ENCODE data around the gene NDUFS6. TPM values are rescaled to one million over a fixed set of nuclear protein-coding genes. Genes with fewer than 3 reads are reported as not detected.

The NDUFS6 gene
- total RNA-seq, 1 donor, result 30.9 TPM

DNA sequence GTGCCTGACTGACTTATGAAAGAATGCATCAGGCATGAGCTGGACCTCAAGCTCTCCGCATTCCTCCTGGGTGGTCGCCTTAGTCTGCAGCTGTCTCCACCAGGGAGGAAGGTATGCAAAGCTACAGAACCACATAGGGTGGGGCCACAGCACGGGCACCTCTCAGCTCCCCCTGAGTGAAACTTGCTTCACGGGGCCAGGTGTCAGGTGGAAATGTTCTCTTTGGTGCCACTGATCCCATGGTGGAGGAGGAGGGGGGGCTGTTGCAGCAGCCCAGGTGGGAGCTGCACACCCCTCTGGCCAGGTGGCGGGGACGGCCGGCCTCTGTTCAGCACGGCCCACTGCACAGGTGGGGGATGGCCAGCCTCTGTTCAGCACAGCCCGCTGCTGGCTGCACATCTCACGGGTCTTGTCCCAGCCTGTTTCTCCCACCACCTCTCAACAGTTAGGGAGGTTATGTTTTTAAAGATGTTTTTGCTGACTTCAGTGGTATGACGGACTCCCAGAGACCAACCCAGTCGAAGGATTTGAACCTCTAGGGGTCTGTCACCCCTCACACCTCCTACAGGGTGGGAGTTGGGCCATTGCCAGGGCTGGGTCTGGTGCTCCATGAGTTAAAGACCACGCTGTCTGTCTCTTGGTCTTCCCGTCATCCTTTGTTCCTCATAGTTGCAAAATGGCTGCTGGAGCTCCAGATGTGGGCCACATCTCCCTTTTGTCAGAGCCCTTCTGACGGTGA, 35.9 kb upstream of the NDUFS6 start:
- no peak overlapping the region for H3K4me3 ChIP-seq (ENCODE audit: low read depth, low read length)
- DNase-seq (ENCODE audit: low read depth), result no peak
- TF ChIP-seq, protein P1, sequence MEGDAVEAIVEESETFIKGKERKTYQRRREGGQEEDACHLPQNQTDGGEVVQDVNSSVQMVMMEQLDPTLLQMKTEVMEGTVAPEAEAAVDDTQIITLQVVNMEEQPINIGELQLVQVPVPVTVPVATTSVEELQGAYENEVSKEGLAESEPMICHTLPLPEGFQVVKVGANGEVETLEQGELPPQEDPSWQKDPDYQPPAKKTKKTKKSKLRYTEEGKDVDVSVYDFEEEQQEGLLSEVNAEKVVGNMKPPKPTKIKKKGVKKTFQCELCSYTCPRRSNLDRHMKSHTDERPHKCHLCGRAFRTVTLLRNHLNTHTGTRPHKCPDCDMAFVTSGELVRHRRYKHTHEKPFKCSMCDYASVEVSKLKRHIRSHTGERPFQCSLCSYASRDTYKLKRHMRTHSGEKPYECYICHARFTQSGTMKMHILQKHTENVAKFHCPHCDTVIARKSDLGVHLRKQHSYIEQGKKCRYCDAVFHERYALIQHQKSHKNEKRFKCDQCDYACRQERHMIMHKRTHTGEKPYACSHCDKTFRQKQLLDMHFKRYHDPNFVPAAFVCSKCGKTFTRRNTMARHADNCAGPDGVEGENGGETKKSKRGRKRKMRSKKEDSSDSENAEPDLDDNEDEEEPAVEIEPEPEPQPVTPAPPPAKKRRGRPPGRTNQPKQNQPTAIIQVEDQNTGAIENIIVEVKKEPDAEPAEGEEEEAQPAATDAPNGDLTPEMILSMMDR (IDR thresholded peaks at IDR 0.05; ENCODE audit: insufficient read depth, low read length), result no peak

DNA sequence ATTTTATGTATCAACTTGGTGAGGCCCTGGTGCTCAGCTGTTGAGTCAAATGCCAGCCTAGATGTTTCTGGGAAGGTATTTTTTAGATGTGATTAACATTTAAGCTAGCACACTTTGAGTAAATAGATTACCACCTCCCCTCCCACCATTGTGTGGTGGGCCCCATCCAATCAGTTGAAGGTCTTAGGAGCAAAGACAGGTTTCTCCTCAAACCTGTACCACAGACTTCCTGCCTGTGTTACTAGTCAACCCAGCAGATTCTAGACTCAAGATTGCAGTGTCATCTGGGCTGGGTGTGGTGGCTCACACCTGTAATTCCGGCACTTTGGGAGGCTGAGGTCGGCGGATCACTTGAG, 35.3 kb upstream of the NDUFS6 start:
- H3K4me3 ChIP-seq (ENCODE audit: low read depth, low read length), result no peak overlapping the region
- TF ChIP-seq, protein P1 (IDR thresholded peaks at IDR 0.05; ENCODE audit: insufficient read depth, low read length), result no peak
- no peak for DNase-seq (ENCODE audit: low read depth)

DNA sequence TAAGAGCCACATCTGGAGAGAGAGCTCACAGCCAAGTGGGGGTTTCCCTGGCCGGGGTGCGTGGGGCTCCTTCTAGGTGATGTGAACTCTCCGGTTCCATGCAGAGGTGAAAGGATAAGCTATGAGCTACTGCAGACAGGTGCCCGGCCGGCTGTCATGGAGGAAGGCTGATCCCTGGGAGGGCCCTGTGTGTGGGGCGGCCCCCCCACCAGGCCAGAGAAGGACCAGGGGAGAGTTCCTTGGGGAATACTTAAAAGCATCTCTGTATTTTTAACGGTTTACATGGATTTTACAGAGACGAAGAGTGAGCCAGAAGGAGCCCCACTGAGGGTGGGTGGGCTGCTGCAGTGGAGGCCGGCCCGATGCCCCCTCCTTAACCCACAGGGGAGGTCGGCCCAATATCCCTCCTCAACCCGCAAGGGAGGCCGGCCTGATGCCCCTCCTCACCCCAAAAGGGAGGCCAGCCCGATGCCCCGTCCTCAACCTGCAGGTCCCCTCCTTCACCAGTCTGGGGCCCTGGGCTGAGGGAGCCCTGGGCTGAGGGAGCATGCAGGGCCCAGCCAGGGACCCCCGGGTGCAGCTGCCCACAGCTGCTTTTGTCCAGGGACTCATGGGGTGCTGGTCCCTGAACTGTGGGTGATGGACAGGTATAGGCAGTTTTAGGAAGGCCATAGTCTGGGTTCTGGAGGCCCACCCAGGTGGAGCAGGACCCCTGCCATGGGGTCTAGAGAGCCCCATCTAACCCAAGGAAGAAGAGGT, 33.5 kb upstream of the NDUFS6 start:
- DNase-seq (ENCODE audit: low read depth), result no peak
- H3K4me3 ChIP-seq (ENCODE audit: low read depth, low read length), result no peak overlapping the region
- TF ChIP-seq, protein P1 (IDR thresholded peaks at IDR 0.05; ENCODE audit: insufficient read depth, low read length), result no peak

DNA sequence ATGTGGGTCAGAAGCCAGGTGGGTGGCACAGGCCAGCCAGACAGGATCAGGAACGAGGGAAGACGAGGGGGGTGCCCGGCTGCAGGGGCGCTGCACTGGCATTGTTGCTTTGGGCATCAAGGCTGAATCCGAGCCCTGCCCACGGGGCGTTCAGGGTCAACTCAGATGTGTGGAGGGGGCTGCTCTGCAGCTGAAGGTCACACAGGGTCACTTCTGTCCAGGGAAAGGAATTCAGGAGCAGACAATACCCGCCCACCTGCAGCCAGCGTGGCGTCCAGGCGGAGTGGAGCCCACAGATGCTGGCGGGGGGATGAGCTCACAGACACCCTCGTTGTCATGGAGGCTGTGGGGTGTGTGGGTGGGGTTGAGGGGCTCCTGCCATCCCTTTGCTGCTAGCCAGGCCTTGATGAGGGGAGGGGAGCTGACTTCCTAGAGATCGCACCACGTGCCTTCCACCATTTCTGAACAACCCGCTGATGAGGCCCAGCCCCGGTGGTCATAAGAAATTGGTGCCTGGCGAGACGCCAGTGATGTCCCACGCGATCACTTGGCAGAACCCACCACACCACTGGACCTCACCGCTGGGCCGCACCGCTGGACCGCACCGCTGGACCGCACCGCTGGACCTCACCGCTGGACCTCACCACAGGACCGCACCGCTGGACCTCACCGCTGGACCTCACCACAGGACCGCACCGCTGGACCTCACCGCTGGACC, 32.8 kb upstream of the NDUFS6 start:
- TF ChIP-seq, protein P1 (IDR thresholded peaks at IDR 0.05; ENCODE audit: insufficient read depth, low read length), result no peak
- DNase-seq (ENCODE audit: low read depth), result no peak
- H3K4me3 ChIP-seq (ENCODE audit: low read depth, low read length), result no peak overlapping the region

DNA sequence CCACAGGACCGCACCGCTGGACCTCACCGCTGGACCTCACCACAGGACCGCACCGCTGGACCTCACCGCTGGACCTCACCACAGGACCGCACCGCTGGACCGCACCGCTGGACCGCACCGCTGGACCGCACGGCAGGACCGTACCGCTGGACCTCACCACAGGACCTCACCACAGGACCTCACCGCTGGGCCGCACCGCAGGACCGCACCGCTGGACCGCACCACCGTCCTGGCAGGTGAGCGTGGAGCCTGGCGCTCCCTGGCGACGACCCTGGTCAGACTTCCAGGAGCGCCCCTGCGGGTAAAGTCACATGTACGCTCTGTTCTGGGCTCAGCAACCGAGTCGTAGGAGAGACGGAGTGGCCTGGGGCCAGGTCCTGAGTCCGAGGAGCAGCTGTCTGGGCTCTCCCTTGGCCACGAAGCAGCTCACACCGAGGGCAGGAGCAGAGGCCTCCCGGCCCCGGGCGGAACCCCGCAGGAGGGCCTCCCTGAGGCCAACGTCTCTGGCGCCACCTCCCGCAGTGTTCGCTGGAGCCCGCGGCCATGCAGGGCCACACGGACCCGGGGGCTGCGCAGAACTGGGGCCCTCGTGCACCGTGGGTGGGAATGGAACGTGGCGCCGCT, 32.1 kb upstream of the NDUFS6 start:
- no peak overlapping the region for H3K4me3 ChIP-seq (ENCODE audit: low read depth, low read length)
- no peak for DNase-seq (ENCODE audit: low read depth)
- TF ChIP-seq, protein P1 (IDR thresholded peaks at IDR 0.05; ENCODE audit: insufficient read depth, low read length), result no peak

DNA sequence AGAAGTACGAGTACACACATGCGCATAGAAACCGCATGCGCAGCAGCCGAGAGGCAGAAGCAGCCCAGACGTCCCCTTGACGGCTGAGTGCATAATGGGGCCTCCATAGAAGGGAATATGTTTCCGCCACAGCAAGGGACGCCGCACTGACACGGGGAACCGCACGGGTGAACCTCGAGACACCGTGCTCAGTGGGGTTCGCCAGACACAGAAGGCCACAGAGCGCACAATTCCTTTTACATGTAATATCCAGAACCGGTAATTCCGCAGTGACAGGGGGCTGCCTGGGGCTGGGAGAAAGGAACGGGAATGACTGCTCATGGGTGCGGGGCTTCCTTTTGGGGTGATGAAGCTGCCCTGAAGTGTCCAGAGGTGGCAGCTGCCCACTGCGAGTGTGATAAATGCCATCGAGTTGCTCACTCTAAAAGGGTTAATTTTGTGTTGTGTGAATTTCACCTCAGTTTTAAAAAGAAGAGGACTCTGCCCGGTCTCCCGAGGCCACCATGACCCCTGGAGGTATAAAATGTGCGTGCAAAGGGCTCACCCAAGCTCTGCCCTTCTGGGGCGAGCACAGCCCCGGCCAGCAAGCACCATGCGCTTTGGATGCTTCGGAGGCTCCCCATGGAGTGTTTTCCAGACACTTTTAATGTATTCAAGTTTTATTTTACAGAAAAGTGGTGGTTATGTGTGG, 31.3 kb upstream of the NDUFS6 start:
- TF ChIP-seq, protein P1 (IDR thresholded peaks at IDR 0.05; ENCODE audit: insufficient read depth, low read length), result no peak
- DNase-seq (ENCODE audit: low read depth), result no peak
- no peak overlapping the region for H3K4me3 ChIP-seq (ENCODE audit: low read depth, low read length)
